NCI-H524 treated with DMSO at 0.1 percent for 48 hours (cell line): ENCODE results near the gene FBXW4.

Experiments
- DNase-seq: peaks from one replicate; lab custom pipeline; 2025; lab: John Stamatoyannopoulos, UW

FBXW4 gene

DNA sequence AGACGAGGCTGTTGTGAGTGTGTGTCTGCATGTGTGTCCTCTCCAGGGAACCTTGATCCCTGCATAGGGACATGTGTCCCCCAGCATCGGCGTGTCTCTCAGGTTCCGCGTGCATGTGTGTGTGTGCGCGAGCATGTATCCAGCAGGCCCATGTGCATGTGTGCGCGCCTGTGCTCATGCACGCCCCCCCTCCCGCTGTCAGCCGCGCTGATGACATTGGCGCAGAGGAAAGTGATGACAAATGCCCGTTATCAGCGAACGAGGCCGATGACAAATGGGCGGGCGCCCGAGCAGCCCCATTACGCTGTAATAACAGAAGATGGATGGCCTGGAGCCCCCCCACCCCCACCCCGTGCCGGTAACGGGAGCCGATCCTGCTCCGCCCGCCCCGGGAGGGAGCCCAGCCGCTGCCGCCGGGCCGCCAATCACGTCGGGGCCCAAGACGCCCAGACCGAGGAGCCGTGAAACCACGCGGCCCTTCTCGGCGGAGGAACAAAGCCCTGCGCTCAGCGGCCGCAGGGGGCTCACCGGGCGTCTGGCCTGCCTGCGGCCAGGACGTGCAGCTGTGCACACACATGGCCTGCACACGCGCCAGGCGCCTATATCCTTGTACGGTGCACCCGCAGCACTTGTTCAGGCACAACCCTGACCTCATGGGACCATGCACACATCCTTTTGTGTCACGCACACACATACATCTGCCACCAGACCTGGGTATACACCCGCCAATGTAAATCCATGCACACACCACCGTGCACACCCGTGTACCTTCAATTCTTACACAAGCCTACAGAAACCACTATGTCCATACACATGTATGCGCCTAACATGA lies 128.4 kb downstream of the FBXW4 start:
- no peak for DNase-seq

DNA sequence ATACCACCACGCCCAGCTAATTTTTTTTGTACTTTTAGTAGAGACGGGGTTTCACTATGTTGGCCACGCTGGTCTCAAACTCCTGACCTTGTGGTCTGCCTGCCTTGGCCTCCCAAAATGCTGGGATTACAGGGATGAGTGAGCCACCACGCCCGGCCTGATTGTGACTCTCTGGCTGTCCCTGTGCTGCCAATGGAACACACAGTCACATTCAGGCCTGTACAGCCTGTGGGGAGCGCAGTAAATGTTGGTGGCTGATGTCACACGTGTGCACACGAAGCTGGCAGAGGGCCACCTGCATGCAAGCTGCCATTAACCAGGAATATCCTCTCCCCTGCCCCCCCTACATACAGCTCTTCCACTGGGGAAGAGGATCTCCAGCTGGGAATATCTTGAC lies 129.0 kb downstream of the FBXW4 start:
- no peak for DNase-seq

DNA sequence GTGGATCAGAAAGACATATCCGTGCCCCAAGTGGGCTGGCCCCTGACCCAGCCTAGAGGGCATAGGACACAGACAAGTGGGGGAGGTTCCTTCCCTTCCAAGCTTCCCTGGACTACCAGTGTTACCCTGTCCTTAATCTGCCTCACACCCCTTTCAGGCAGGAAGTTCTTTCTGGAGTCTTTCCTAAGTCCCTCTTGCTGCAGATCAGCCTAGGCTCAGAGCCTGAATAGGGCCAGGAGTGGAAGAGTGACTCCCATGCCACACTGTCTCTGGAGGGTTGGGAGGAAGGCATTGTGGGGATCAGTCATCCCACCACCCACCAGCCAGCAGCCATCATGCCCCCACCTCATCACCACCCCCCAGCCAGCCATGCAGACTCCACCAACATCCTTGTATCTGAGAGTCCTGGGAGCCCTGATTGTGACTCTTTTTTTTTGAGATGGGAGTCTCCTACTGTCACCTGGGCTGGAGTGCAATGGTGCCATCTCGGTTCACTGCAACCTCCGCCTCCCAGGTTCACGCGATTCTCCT lies 129.5 kb downstream of the FBXW4 start:
- no peak for DNase-seq

DNA sequence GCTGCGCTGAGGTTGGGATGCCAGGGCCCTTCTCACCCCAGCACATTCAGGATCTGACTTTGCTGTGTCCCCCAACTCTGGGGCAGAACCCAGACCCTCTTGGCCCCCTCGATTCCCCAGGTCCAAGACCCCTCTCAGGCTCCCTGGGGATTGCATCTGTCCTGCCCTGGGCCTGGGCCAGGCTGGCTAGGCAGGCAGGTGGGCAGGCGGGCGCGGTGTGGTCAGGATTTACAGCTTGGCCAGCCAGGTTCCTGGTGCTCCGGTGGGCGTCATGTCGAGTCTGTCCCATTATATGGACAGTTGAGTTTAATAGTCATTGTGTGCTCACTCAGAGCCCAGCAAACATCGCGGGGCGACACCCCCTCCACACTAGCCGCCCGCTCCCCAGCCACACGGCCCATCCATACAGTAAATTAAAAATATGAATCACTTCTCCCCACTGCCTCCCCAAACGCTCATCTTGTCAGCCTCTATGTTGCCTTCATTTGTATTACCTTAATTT lies 130.4 kb downstream of the FBXW4 start:
- DNase-seq: no peak

DNA sequence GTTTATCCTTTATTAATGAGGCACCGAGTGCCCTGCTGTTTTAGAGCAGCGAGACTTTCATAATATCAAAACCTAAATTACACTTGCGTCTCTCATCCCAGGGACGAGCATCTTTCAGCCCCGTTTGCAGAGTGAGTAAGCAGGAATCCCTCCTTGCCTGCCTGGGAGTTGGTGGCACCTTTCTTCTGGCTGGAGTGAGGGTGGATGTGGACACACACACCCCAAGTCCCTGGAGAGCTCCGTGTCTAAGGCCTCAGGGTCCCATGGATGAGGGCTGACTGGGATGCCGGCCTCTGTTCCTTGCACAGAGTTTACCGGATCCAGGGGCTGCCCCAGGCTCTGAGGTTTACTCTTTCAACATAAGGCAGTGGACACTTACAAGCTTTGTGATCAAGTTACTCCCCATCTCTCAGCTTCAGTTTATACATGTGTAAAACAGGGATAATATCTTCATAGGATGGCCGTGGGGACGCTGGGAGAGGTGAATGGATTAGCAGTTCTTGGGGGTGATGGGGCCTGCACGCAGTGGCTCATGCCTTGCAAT lies 131.4 kb downstream of the FBXW4 start:
- no peak for DNase-seq

DNA sequence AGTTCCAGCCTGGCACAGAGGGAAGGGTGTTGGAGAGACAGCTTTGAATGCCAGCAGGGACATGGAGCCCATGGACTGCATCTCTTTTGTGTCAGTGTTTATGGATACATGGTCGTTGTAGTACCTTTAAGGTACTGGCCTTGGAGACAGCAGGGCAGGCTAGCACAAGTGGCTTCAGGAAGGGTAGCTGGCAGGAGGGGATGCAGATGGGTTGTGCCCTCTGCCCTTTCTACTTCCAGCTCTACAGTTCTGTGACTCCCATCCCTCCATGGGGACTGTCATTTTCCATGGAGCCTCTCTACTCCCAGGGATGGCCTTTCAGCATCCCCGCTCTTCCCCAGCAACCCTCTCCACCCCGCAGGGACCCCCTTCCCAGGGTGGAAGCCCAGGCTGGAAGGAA lies 132.0 kb downstream of the FBXW4 start:
- no peak for DNase-seq

DNA sequence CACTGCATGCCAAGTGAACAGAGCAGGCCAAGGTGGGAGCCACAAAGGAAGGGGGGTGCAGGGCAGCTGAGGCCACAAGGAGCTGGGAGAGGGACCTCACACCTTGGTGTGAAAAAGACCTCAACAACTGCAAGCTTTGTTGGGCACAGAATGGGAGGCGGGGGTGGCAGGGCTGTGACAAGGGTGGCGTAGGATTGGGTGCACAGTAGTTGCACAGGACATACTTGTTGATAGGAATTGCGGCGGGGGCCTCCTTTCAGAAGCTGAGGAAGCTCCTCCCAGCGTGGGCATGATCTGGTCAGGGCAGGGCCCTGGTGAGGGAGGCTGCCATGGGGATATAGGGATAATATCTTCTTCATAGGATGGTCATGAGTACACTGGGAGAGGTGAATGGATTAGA lies 132.7 kb downstream of the FBXW4 start:
- no peak for DNase-seq

DNA sequence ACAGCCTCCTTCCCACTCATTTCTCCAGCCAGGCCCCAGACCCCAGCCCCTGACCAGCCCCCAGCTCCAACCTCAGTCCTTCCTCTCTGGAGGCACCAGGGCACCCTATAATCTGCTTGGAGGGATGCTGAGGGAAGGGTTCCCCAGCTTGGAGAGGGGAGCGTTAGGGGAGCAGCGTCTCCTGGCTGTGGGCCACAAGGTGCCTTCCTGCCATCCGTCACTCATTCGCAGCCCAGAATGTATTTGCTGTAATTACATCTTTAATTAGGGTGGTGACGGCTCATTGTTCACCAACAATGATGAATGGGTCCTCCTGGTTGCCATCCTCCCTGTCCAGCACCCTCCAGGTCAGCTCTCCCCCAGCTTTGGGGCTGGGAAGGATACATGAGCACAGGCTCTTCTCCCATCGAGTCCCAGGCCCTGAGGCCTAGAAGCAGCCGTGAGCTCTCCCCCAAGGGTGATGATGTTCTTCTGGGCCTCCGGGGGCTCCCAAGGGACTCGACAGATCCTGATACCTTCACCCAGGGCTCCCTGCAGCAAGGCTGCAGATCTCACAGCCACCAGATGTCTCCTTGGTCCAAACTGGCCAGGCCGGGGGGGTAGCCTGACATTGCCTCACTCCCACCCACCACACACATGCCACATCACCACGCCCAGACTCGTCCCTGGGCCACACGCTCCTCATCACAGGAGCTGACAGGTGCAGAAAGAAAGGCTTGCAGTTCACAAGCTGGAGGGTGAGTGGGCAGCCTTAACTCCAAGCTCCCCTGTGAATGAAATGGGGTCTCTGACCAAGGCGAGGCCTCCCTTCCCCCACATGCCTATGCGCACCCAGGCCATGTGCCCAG lies 133.7 kb downstream of the FBXW4 start:
- DNase-seq: no peak
